ENCODE measurements around the gene NATD1.

DNA sequence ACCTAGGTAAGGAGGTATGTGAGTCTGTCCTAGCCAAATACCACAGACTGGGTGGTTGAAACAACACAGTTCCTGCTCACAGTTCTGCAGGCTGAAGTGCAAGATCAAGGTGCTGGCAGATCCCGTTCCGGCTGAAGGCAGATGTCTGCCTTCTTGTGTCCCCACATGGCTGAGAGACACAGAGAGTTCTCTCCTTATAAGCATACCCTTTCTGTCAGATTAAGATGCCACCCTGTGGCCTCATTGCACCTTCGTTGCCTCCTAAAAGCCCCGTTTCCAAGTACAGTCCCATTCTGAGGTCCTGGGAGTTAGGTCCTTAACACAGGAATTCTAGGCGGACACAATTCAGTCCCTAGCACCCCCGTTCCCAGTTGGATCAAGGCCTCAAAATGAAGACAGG lies 30.1 kb downstream of the NATD1 start:
- TF ChIP-seq, protein P1, sequence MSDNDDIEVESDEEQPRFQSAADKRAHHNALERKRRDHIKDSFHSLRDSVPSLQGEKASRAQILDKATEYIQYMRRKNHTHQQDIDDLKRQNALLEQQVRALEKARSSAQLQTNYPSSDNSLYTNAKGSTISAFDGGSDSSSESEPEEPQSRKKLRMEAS (IDR thresholded peaks at IDR 0.05), result no peak
- TF ChIP-seq, protein P2, sequence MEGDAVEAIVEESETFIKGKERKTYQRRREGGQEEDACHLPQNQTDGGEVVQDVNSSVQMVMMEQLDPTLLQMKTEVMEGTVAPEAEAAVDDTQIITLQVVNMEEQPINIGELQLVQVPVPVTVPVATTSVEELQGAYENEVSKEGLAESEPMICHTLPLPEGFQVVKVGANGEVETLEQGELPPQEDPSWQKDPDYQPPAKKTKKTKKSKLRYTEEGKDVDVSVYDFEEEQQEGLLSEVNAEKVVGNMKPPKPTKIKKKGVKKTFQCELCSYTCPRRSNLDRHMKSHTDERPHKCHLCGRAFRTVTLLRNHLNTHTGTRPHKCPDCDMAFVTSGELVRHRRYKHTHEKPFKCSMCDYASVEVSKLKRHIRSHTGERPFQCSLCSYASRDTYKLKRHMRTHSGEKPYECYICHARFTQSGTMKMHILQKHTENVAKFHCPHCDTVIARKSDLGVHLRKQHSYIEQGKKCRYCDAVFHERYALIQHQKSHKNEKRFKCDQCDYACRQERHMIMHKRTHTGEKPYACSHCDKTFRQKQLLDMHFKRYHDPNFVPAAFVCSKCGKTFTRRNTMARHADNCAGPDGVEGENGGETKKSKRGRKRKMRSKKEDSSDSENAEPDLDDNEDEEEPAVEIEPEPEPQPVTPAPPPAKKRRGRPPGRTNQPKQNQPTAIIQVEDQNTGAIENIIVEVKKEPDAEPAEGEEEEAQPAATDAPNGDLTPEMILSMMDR (IDR thresholded peaks at IDR 0.05; ENCODE audit: low read depth, low read length, missing input control), result no peak
- no peak for TF ChIP-seq YY1 (IDR thresholded peaks at IDR 0.05)
- TF ChIP-seq HNF4G (IDR thresholded peaks at IDR 0.05), result no peak
- no peak for TF ChIP-seq RAD21 (IDR thresholded peaks at IDR 0.05)
- no peak for TF ChIP-seq JUND (IDR thresholded peaks at IDR 0.05)
- TF ChIP-seq, protein P3, sequence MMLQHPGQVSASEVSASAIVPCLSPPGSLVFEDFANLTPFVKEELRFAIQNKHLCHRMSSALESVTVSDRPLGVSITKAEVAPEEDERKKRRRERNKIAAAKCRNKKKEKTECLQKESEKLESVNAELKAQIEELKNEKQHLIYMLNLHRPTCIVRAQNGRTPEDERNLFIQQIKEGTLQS (IDR thresholded peaks at IDR 0.05), result no peak

Data from liver (tissue), 3 donors.